ENCODE results near the gene PTPN1.
"Not testable (repeated sequence)": the region's sequence is repeated elsewhere in the genome, so short reads cannot be mapped to it uniquely, and the experiment has no call there.

The PTPN1 gene

GRCh38 chr20:50528804-50529351 is 18.7 kb downstream of the PTPN1 start:
- no peak for DNase-seq

- no peak for DNase-seq
Measured at GRCh38 chr20:50532221-50532620, 22.0 kb downstream of the PTPN1 start.

GRCh38 chr20:50533061-50533460 is 22.9 kb downstream of the PTPN1 start:
- no peak for DNase-seq

GRCh38 chr20:50533464-50533863 is 23.3 kb downstream of the PTPN1 start:
- DNase-seq, result no peak

- DNase-seq, result no peak
Measured at GRCh38 chr20:50534567-50534966, 24.4 kb downstream of the PTPN1 start.

GRCh38 chr20:50535162-50535561 is 25.0 kb downstream of the PTPN1 start:
- no peak for DNase-seq

GRCh38 chr20:50536333-50536732 is 26.1 kb downstream of the PTPN1 start:
- DNase-seq, result no peak

GRCh38 chr20:50537546-50538201 is 27.5 kb downstream of the PTPN1 start:
- no peak for DNase-seq

- no peak for DNase-seq
Measured at GRCh38 chr20:50538276-50538675, 28.1 kb downstream of the PTPN1 start.

GRCh38 chr20:50539798-50540197 is 29.6 kb downstream of the PTPN1 start:
- DNase-seq, result not testable (repeated sequence)

- DNase-seq, result no peak
Measured at GRCh38 chr20:50540620-50541605, 30.7 kb downstream of the PTPN1 start.

GRCh38 chr20:50541606-50542041 is 31.4 kb downstream of the PTPN1 start:
- no peak for DNase-seq

- no peak for DNase-seq
Measured at GRCh38 chr20:50543326-50543725, 33.1 kb downstream of the PTPN1 start.

- DNase-seq, result no peak
Measured at GRCh38 chr20:50545126-50545525, 34.9 kb downstream of the PTPN1 start.

- DNase-seq, result no peak
Measured at GRCh38 chr20:50546729-50547314, 36.6 kb downstream of the PTPN1 start.

- no peak for DNase-seq
Measured at GRCh38 chr20:50547964-50548363, 37.8 kb downstream of the PTPN1 start.

- DNase-seq, result no peak
Measured at GRCh38 chr20:50548396-50548795, 38.2 kb downstream of the PTPN1 start.

GRCh38 chr20:50550531-50550930 is 40.3 kb downstream of the PTPN1 start:
- DNase-seq, result no peak

GRCh38 chr20:50551288-50551687 is 41.1 kb downstream of the PTPN1 start:
- DNase-seq, result no peak

- DNase-seq, result no peak
Measured at GRCh38 chr20:50552979-50553378, 42.8 kb downstream of the PTPN1 start.

GRCh38 chr20:50554694-50555579 is 44.8 kb downstream of the PTPN1 start:
- no peak for DNase-seq

GRCh38 chr20:50555662-50556061 is 45.5 kb downstream of the PTPN1 start:
- no peak for DNase-seq
